ENCODE results near the gene ZNF862. TPM values are rescaled to one million over a fixed set of nuclear protein-coding genes. Genes with fewer than 3 reads are reported as not detected.

The ZNF862 gene
- total and polyA plus RNA-seq, 2 donors from 2014 or later, result 5.7 to 29.1 TPM

DNA sequence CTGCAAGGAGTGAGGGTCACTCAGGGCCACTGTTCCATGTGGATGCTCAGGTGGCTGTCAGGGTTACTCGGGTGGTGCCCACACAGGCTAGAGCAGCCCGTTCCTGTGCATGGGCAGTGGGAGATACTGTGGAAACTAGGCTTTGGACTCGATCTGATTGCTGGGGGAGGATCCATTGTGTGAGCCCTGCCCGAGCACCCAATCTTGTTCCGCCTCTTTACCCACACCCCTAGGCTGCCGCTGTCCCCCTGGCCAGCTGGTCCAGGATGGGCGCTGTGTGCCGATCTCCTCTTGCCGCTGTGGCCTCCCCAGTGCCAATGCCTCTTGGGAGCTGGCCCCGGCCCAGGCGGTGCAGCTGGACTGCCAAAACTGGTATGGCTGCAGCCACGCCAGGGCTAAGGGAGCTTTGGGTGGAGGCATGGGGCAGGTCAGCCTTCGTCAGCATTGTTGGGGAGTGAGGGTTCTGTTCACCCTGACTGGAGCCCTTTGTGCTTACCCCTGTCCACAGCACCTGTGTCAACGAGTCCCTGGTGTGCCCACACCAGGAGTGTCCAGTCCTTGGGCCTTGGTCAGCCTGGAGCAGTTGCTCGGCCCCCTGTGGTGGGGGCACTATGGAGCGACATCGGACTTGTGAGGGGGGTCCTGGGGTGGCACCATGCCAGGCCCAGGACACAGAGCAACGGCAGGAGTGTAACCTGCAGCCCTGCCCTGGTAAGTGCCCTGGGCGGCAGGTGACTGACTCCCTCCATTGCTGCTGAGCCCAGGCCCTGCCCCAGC is 12.4 kb upstream of the ZNF862 start:
- TF ChIP-seq, protein P1, sequence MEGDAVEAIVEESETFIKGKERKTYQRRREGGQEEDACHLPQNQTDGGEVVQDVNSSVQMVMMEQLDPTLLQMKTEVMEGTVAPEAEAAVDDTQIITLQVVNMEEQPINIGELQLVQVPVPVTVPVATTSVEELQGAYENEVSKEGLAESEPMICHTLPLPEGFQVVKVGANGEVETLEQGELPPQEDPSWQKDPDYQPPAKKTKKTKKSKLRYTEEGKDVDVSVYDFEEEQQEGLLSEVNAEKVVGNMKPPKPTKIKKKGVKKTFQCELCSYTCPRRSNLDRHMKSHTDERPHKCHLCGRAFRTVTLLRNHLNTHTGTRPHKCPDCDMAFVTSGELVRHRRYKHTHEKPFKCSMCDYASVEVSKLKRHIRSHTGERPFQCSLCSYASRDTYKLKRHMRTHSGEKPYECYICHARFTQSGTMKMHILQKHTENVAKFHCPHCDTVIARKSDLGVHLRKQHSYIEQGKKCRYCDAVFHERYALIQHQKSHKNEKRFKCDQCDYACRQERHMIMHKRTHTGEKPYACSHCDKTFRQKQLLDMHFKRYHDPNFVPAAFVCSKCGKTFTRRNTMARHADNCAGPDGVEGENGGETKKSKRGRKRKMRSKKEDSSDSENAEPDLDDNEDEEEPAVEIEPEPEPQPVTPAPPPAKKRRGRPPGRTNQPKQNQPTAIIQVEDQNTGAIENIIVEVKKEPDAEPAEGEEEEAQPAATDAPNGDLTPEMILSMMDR (IDR thresholded peaks at IDR 0.05; ENCODE audit: borderline replicate concordance, extremely low read depth, insufficient read depth), result no peak
- H3K4me1 ChIP-seq (ENCODE audit: control insufficient read depth in 2 of 3, insufficient read depth in 2 of 3, low read depth in 1 of 3, low read length in 3 of 3), result no peaks in the 10 kb centered on the region
- H3K4me3 ChIP-seq (ENCODE audit: low read length in 3 of 3), result no peak overlapping the region
- FAIRE-seq, result no peak
- no peaks in the 10 kb centered on the region for H3K36me3 ChIP-seq (ENCODE audit: control insufficient read depth in 2 of 3, insufficient read depth in 3 of 3, low read length in 3 of 3)
- intact Hi-C loops (cut with DNase I), result no loop called here
- no peaks in the 10 kb centered on the region for H3K9me3 ChIP-seq (ENCODE audit: control insufficient read depth in 2 of 3, insufficient read depth in 1 of 3, low read length in 3 of 3)
- H3K9ac ChIP-seq (ENCODE audit: low read length in 3 of 3), result no peak overlapping the region
- no peak overlapping the region for H3K27ac ChIP-seq (ENCODE audit: low read depth in 2 of 2, low read length in 2 of 2)
- peak in 1 of 5 donors; percentile 64 for DNase-seq
- H3K27me3 ChIP-seq (ENCODE audit: control insufficient read depth, insufficient read depth, low read length), result no peaks in the 10 kb centered on the region

DNA sequence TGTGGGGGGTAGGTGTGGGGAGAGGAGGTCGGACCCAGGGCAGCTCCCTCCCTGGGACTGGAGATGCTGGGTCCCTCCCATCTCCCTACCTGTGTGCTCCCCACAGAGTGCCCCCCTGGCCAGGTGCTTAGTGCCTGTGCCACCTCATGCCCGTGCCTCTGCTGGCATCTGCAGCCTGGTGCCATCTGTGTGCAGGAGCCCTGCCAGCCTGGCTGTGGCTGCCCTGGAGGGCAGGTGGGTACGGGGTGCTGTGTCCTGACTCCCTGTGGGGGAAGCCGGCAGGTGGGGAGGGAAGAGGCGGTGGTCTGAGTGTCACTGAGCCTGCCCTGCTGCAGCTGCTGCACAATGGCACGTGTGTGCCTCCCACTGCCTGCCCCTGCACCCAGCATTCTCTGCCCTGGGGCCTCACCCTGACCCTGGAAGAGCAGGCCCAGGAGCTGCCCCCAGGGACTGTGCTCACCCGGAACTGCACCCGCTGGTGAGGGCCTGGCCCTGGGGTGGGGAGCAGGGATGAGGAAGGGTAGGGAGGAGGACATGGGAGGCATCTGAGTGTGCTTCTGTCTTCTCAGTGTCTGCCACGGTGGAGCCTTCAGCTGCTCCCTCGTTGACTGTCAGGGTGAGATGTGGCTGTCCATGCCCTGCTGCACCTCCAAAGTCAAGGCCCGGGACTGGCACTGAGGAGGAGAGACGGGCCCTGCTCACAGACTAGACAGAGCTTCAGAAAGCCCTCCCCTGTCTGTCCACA is 11.7 kb upstream of the ZNF862 start:
- H3K36me3 ChIP-seq (ENCODE audit: control insufficient read depth in 2 of 3, insufficient read depth in 3 of 3, low read length in 3 of 3), result no peaks in the 10 kb centered on the region
- H3K9ac ChIP-seq (ENCODE audit: low read length in 3 of 3), result no peak overlapping the region
- no peak overlapping the region for H3K4me3 ChIP-seq (ENCODE audit: low read length in 3 of 3)
- no peaks in the 10 kb centered on the region for H3K4me1 ChIP-seq (ENCODE audit: control insufficient read depth in 2 of 3, insufficient read depth in 2 of 3, low read depth in 1 of 3, low read length in 3 of 3)
- no peaks in the 10 kb centered on the region for H3K9me3 ChIP-seq (ENCODE audit: control insufficient read depth in 2 of 3, insufficient read depth in 1 of 3, low read length in 3 of 3)
- TF ChIP-seq, protein P1 (IDR thresholded peaks at IDR 0.05; ENCODE audit: borderline replicate concordance, extremely low read depth, insufficient read depth), result no peak
- H3K27ac ChIP-seq (ENCODE audit: low read depth in 2 of 2, low read length in 2 of 2), result no peak overlapping the region
- no peaks in the 10 kb centered on the region for H3K27me3 ChIP-seq (ENCODE audit: control insufficient read depth, insufficient read depth, low read length)
- peak in 2 of 5 donors; percentile 39 to 74 for DNase-seq
- no peak for FAIRE-seq
- intact Hi-C loops (cut with DNase I), result no loop called here

DNA sequence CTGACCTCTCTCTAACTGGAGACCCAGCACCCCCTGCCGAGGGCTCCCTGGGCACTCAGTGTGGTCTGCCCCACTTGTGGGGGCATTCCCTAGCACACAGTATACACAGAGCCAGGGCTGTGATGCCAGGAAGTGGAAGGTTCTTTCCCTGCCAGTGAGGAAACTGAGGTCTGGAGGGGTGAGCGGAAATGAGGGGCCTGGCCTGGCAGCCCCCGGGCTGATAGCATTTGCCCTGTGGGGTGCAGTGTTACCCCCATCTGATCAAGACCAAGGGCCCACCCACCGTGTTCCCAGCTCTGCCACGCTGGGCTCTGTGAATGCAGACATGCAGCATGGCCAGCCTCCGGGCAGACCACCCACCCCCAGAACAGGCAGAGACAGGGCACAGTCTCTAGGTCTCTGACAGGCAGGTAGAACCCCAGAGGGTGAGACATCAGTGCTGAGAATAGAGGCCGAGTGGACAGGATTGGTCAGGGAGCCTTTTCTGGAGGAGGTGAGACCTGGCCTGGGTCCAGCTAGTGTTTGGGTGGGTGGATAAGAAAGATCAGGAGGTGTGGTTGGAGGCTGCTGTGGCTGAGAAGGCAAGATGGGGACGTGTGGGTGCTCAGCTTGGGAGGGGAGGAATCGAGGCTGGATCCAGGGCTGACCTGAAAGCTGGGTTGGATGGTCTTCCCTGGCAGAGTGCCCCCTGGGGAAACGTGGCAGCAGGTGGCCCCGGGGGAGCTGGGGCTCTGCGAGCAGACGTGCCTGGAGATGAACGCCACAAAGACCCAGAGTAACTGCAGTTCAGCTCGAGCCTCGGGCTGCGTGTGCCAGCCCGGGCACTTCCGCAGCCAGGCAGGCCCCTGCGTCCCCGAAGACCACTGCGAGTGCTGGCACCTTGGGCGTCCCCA is 10.8 kb upstream of the ZNF862 start:
- no peaks in the 10 kb centered on the region for H3K36me3 ChIP-seq (ENCODE audit: control insufficient read depth in 2 of 3, insufficient read depth in 3 of 3, low read length in 3 of 3)
- no peaks in the 10 kb centered on the region for H3K27me3 ChIP-seq (ENCODE audit: control insufficient read depth, insufficient read depth, low read length)
- no peak overlapping the region for H3K27ac ChIP-seq (ENCODE audit: low read depth in 2 of 2, low read length in 2 of 2)
- no peaks in the 10 kb centered on the region for H3K4me1 ChIP-seq (ENCODE audit: control insufficient read depth in 2 of 3, insufficient read depth in 2 of 3, low read depth in 1 of 3, low read length in 3 of 3)
- intact Hi-C loops (cut with DNase I), result no loop called here
- no peak overlapping the region for H3K9ac ChIP-seq (ENCODE audit: low read length in 3 of 3)
- FAIRE-seq, result no peak
- peak in 2 of 5 donors; percentile 38 to 64 for DNase-seq
- H3K9me3 ChIP-seq (ENCODE audit: control insufficient read depth in 2 of 3, insufficient read depth in 1 of 3, low read length in 3 of 3), result no peaks in the 10 kb centered on the region
- TF ChIP-seq, protein P1 (IDR thresholded peaks at IDR 0.05; ENCODE audit: borderline replicate concordance, extremely low read depth, insufficient read depth), result no peak
- no peak overlapping the region for H3K4me3 ChIP-seq (ENCODE audit: low read length in 3 of 3)

Measured in kidney (tissue), 14 donors.